Astrocyte (in vitro differentiated cells and primary cell): ENCODE results near the gene IL32. TPM values are rescaled to one million over a fixed set of nuclear protein-coding genes. Genes with fewer than 3 reads are reported as not detected.
"Not testable (repeated sequence)": the region's sequence is repeated elsewhere in the genome, so short reads cannot be mapped to it uniquely, and the experiment has no call there.

Experiments used
- DNase-seq: peaks from one replicate; pipeline ENCODE4 v3.0.0-alpha.2; 2010; ENCODE audit warnings: low read depth
- FAIRE-seq: peaks from 2 replicates; lab custom pipeline; 2011; peaks lifted over from hg19 to GRCh38; lab: Jason Lieb, UNC
- H2AFZ ChIP-seq: 2 replicates; pipeline ENCODE4 v1.6.0; 2012; ENCODE audit warnings: low read depth, low read length, inconsistent platforms
- H3K27ac ChIP-seq: 2 replicates; pipeline ENCODE4 v1.5.1; 2011; ENCODE audit warnings: low read depth, low read length, inconsistent platforms
- H3K27me3 ChIP-seq: 2 replicates; pipeline ENCODE4 v1.6.0; 2011; ENCODE audit warnings: low read length, inconsistent platforms; ENCODE audit not compliant: insufficient read depth
- H3K36me3 ChIP-seq: 2 replicates; pipeline ENCODE4 v1.5.1; 2011; ENCODE audit warnings: low read length, inconsistent platforms; ENCODE audit not compliant: insufficient read depth
- H3K4me1 ChIP-seq: 2 replicates; pipeline ENCODE4 v1.5.1; 2011; ENCODE audit warnings: low read length, inconsistent platforms; ENCODE audit not compliant: insufficient read depth
- H3K4me2 ChIP-seq: 2 replicates; pipeline ENCODE4 v1.6.0; 2012; ENCODE audit warnings: low read length, inconsistent platforms
- H3K4me3 ChIP-seq: 2 replicates; pipeline ENCODE4 v1.5.1; 2011; ENCODE audit warnings: low read depth, mild to moderate bottlenecking, low read length, inconsistent platforms; ENCODE audit not compliant: insufficient read depth
- H3K79me2 ChIP-seq: 2 replicates; pipeline ENCODE4 v1.6.0; 2012; ENCODE audit warnings: mild to moderate bottlenecking, low read length, inconsistent platforms; ENCODE audit not compliant: insufficient read depth
- H3K9ac ChIP-seq: 2 replicates; pipeline ENCODE4 v1.6.0; 2012; ENCODE audit warnings: mild to moderate bottlenecking, low read length, inconsistent platforms
- H3K9me3 ChIP-seq: 2 replicates; pipeline ENCODE4 v1.5.1; 2012; ENCODE audit warnings: low read depth, mild to moderate bottlenecking, low read length, inconsistent platforms; ENCODE audit not compliant: insufficient read depth
- H4K20me1 ChIP-seq: 2 replicates; pipeline ENCODE4 v1.6.0; 2012; ENCODE audit warnings: low read length, inconsistent platforms; ENCODE audit not compliant: insufficient read depth
- H3K27ac Mint-ChIP-seq: one replicate; pipeline ENCODE4 v1.8.0; 2021; ENCODE audit warnings: mild to moderate bottlenecking, mixed read lengths; ENCODE audit not compliant: unreplicated experiment
- H3K27me3 Mint-ChIP-seq: one replicate; pipeline ENCODE4 v1.8.0; 2021; ENCODE audit warnings: low read depth, mixed read lengths; ENCODE audit not compliant: unreplicated experiment
- H3K36me3 Mint-ChIP-seq: one replicate; pipeline ENCODE4 v1.8.0; 2021; ENCODE audit warnings: low read depth, mixed read lengths; ENCODE audit not compliant: unreplicated experiment
- H3K4me1 Mint-ChIP-seq: one replicate; pipeline ENCODE4 v1.8.0; 2021; ENCODE audit warnings: low read depth, mixed read lengths; ENCODE audit not compliant: unreplicated experiment
- H3K4me3 Mint-ChIP-seq: one replicate; pipeline ENCODE4 v1.8.0; 2021; ENCODE audit warnings: mild to moderate bottlenecking, moderate library complexity, mixed read lengths; ENCODE audit not compliant: unreplicated experiment
- H3K9me3 Mint-ChIP-seq: one replicate; pipeline ENCODE4 v1.8.0; 2021; ENCODE audit warnings: mild to moderate bottlenecking, mixed read lengths; ENCODE audit not compliant: unreplicated experiment
- EZH2 ChIP-seq: IDR thresholded peaks from 2 replicates; pipeline ENCODE4 v1.6.1; 2012; ENCODE audit warnings: mild to moderate bottlenecking, low read length, inconsistent platforms; ENCODE audit not compliant: insufficient read depth
- total RNA-seq: library from RNA; stranded (reverse); gene quantifications from 2 replicates; pipeline ENCODE4 v1.2.1, GENCODE V29; 2021
- TF ChIP-seq, protein P1 (sequence below): IDR thresholded peaks from 2 replicates; pipeline ENCODE4 v1.5.1; 2011; ENCODE audit warnings: low read depth, mild to moderate bottlenecking, inconsistent platforms, low read length, moderate library complexity; ENCODE audit not compliant: insufficient read depth

IL32 gene
- total RNA-seq, 1 donor from 2014 or later = 43.8 TPM

DNA sequence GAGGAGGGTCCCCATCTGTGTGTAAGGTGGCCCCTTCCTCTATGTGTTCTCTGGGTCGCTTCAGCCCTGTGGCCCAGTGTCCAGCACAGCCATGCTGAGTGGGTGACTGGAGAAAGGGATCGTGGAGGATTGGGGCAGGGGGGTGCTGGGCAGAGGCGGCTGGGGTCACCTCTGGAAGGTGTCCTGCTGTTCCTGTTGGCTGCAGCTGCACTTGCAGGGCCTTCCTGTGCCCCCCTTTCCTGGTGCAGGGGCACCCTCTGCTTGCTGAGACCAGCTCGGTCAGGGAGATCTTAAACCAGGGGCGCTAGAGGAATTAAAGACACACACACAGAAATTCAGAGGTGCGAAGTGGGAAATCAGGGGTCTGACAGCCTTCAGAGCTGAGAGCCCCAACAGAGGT, 11.1 kb downstream of the IL32 start:
- no peak overlapping the region for H3K4me3 ChIP-seq
- no peaks in the 10 kb centered on the region for H3K4me1 ChIP-seq
- no peak overlapping the region for H3K4me2 ChIP-seq
- no peak for FAIRE-seq
- H3K9ac ChIP-seq = no peak overlapping the region
- no peaks in the 10 kb centered on the region for H3K36me3 ChIP-seq
- no peak overlapping the region for H3K4me3 Mint-ChIP-seq
- H3K27me3 Mint-ChIP-seq = peaks cover 47% of the 10 kb centered on the region
- H3K27ac Mint-ChIP-seq = no peak overlapping the region
- no peaks in the 10 kb centered on the region for H3K9me3 ChIP-seq
- peaks cover 13% of the 10 kb centered on the region for H3K9me3 Mint-ChIP-seq
- no peak overlapping the region for H3K27ac ChIP-seq
- no peaks in the 10 kb centered on the region for H4K20me1 ChIP-seq
- TF ChIP-seq, protein P1, sequence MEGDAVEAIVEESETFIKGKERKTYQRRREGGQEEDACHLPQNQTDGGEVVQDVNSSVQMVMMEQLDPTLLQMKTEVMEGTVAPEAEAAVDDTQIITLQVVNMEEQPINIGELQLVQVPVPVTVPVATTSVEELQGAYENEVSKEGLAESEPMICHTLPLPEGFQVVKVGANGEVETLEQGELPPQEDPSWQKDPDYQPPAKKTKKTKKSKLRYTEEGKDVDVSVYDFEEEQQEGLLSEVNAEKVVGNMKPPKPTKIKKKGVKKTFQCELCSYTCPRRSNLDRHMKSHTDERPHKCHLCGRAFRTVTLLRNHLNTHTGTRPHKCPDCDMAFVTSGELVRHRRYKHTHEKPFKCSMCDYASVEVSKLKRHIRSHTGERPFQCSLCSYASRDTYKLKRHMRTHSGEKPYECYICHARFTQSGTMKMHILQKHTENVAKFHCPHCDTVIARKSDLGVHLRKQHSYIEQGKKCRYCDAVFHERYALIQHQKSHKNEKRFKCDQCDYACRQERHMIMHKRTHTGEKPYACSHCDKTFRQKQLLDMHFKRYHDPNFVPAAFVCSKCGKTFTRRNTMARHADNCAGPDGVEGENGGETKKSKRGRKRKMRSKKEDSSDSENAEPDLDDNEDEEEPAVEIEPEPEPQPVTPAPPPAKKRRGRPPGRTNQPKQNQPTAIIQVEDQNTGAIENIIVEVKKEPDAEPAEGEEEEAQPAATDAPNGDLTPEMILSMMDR = no peak
- no peak for TF ChIP-seq EZH2
- H2AFZ ChIP-seq = no peak overlapping the region
- H3K27me3 ChIP-seq = peaks cover 24% of the 10 kb centered on the region
- H3K79me2 ChIP-seq = no peaks in the 10 kb centered on the region
- H3K4me1 Mint-ChIP-seq = no peaks in the 10 kb centered on the region
- H3K36me3 Mint-ChIP-seq = no peaks in the 10 kb centered on the region
- no peak for DNase-seq

DNA sequence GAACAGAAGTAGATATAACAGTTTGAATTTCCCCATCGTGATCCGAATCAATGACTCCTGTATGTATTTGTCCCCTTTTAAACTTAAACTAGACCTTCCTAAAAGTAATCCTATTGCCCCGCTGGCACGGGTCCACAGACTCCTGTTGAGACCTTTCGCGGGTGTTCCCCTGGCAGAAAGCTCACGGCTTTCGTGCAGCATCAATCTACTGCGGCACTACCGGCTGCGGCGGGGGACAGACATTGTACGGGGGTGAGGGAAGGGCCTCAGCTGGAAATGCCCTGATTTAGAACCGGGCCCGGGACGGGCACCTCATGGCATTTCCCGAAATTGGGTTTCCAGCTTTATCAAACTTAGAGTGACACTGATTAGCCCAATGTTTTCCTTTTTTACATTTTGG, 14.6 kb downstream of the IL32 start:
- no peaks in the 10 kb centered on the region for H3K36me3 ChIP-seq
- H3K27me3 ChIP-seq = peaks cover 22% of the 10 kb centered on the region
- no peaks in the 10 kb centered on the region for H3K79me2 ChIP-seq
- FAIRE-seq (no peak), DNase-seq (no peak)
- H3K36me3 Mint-ChIP-seq = no peaks in the 10 kb centered on the region
- no peak overlapping the region for H2AFZ ChIP-seq
- no peak overlapping the region for H3K4me3 ChIP-seq
- no peaks in the 10 kb centered on the region for H3K9me3 ChIP-seq
- no peaks in the 10 kb centered on the region for H3K4me1 Mint-ChIP-seq
- TF ChIP-seq, protein P1 = no peak
- no peak for TF ChIP-seq EZH2
- H3K27ac ChIP-seq = no peak overlapping the region
- H3K27me3 Mint-ChIP-seq = peaks cover 27% of the 10 kb centered on the region
- H3K9me3 Mint-ChIP-seq = peaks cover 11% of the 10 kb centered on the region
- no peak overlapping the region for H3K27ac Mint-ChIP-seq
- no peak overlapping the region for H3K4me3 Mint-ChIP-seq
- H3K4me2 ChIP-seq = no peak overlapping the region
- H3K9ac ChIP-seq = no peak overlapping the region
- no peaks in the 10 kb centered on the region for H4K20me1 ChIP-seq
- no peaks in the 10 kb centered on the region for H3K4me1 ChIP-seq

DNA sequence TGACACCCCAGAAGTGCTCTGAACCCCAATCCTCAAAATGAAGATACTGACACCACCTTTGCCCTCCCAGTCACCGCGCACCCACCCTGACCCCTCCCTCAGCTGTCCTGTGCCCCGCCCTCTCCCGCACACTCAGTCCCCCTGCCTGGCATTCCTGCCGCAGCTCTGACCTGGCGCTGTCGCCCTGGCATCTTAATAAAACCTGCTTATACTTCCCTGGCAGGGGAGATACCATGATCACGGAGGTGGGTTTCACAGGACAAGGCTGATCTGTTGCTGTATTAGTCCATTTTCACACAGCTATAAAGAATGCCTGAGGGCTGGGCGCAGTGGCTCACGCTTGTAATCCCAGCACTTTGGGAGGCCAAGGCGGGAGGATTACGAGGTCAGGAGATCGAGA, 16.5 kb downstream of the IL32 start:
- peaks cover 22% of the 10 kb centered on the region for H3K27me3 ChIP-seq
- DNase-seq, H3K4me3 ChIP-seq, H3K36me3 ChIP-seq, H3K9me3 ChIP-seq, H3K4me3 Mint-ChIP-seq, H3K27ac ChIP-seq, H3K27ac Mint-ChIP-seq, H3K4me1 Mint-ChIP-seq, H3K79me2 ChIP-seq, H3K36me3 Mint-ChIP-seq, H3K9me3 Mint-ChIP-seq, H3K4me2 ChIP-seq, H2AFZ ChIP-seq, H4K20me1 ChIP-seq, H3K9ac ChIP-seq, FAIRE-seq, H3K4me1 ChIP-seq: not testable (repeated sequence)
- peaks cover 17% of the 10 kb centered on the region for H3K27me3 Mint-ChIP-seq

DNA sequence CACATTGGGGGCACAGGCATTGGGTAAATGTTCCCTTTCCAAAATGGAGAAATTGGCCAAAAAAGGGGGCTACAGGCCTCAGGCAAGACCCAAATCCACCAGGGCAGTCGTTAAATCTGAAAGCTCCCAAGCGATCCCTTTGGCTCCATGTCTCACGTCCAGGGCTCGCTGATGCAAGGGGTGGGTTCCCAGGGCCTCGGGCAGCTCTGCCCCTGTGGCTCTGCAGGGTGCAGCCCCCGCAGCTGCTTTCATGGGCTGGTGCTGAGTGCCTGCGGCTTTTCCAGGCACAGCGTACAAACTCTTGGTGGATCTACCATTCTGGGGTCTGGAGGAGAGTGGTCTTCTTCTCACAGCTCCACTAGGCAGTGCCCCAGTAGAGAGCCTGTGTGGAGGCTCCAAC, 18.0 kb downstream of the IL32 start:
- H2AFZ ChIP-seq, H3K36me3 ChIP-seq, H3K4me3 ChIP-seq, H3K27ac Mint-ChIP-seq, H3K4me1 ChIP-seq, H3K4me1 Mint-ChIP-seq, H3K9me3 Mint-ChIP-seq, FAIRE-seq, H3K27ac ChIP-seq, DNase-seq, H3K79me2 ChIP-seq, H4K20me1 ChIP-seq, H3K4me2 ChIP-seq, H3K9ac ChIP-seq, H3K36me3 Mint-ChIP-seq, H3K9me3 ChIP-seq, H3K4me3 Mint-ChIP-seq: not testable (repeated sequence)
- H3K27me3 Mint-ChIP-seq = peaks cover 24% of the 10 kb centered on the region
- peaks cover 20% of the 10 kb centered on the region for H3K27me3 ChIP-seq
